Measurements from ENCODE around the gene EFR3B. TPM values are rescaled to one million over a fixed set of nuclear protein-coding genes. Genes with fewer than 3 reads are reported as not detected.

Gene EFR3B
- total RNA-seq, 1 donor from 2014 or later, result 15.4 TPM

DNA sequence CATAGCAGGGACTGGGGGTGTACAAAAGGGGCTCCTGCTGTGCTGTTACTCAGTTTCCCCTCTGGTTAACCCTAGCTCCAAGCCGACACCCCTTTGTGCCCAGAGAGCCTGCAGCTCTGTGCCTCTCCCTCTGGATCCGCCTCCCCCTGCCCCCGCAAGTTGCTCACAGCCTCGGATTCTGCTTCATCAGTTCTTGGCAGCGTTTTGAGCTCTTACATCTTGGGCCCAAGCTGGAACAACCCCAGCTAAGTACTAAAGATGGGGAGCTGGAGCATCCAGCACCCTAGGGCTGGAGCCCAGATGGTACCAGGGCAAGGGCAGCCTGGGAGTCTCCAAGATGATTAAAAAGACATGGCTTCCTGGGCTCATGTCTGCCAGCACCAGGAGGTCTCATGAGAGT, 85.8 kb downstream of the EFR3B start:
- Mint-ChIP-seq H3K9me3 (no peaks in the 10 kb centered on the region), H3K27me3 (ENCODE audit: low read depth) (peaks cover 7% of the 10 kb centered on the region), H3K27ac (no peak overlapping the region), H3K4me3 (no peak overlapping the region), H3K4me1 (peaks cover 11% of the 10 kb centered on the region), H3K36me3 (peaks cover 3% of the 10 kb centered on the region)
- TF ChIP-seq, protein P1, sequence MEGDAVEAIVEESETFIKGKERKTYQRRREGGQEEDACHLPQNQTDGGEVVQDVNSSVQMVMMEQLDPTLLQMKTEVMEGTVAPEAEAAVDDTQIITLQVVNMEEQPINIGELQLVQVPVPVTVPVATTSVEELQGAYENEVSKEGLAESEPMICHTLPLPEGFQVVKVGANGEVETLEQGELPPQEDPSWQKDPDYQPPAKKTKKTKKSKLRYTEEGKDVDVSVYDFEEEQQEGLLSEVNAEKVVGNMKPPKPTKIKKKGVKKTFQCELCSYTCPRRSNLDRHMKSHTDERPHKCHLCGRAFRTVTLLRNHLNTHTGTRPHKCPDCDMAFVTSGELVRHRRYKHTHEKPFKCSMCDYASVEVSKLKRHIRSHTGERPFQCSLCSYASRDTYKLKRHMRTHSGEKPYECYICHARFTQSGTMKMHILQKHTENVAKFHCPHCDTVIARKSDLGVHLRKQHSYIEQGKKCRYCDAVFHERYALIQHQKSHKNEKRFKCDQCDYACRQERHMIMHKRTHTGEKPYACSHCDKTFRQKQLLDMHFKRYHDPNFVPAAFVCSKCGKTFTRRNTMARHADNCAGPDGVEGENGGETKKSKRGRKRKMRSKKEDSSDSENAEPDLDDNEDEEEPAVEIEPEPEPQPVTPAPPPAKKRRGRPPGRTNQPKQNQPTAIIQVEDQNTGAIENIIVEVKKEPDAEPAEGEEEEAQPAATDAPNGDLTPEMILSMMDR (IDR thresholded peaks at IDR 0.05; ENCODE audit: unreplicated experiment), result no peak
- no peak for DNase-seq (ENCODE audit: low spot score in 2 of 2, unreplicated experiment in 2 of 2)

- Mint-ChIP-seq H3K9me3 (no peaks in the 10 kb centered on the region), H3K36me3 (peaks cover 3% of the 10 kb centered on the region), H3K4me3 (no peak overlapping the region), H3K27me3 (ENCODE audit: low read depth) (peaks cover 7% of the 10 kb centered on the region), H3K4me1 (peaks cover 19% of the 10 kb centered on the region), H3K27ac (no peak overlapping the region)
- TF ChIP-seq, protein P1 (IDR thresholded peaks at IDR 0.05; ENCODE audit: unreplicated experiment), result no peak
- no peak for DNase-seq (ENCODE audit: low spot score in 2 of 2, unreplicated experiment in 2 of 2)
These were observed 88.1 kb downstream of the EFR3B start for GRCh38 chr2:25129901-25130520.

DNA sequence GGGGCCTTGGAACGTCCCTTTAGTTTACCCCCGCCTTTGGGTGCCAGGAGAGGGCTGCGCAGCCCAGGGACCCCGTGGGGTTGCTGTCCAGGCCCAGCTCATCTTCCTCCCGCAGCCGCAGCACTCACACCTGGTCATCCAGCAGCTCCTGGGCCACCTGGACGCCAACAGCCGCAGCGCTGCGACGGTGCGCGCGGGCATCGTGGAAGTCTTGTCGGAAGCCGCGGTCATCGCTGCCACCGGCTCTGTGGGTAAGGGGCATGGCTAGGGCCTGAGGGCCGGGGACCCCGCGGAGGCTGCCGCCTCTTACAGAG, 89.3 kb downstream of the EFR3B start:
- DNase-seq (ENCODE audit: low spot score in 2 of 2, unreplicated experiment in 2 of 2), result no peak
- Mint-ChIP-seq H3K27ac (no peak overlapping the region), H3K36me3 (peaks cover 8% of the 10 kb centered on the region), H3K4me3 (peak overlapping the region; percentile 60), H3K27me3 (ENCODE audit: low read depth) (peaks cover 7% of the 10 kb centered on the region), H3K4me1 (peaks cover 19% of the 10 kb centered on the region), H3K9me3 (no peaks in the 10 kb centered on the region)
- TF ChIP-seq, protein P1 (IDR thresholded peaks at IDR 0.05; ENCODE audit: unreplicated experiment), result no peak

DNA sequence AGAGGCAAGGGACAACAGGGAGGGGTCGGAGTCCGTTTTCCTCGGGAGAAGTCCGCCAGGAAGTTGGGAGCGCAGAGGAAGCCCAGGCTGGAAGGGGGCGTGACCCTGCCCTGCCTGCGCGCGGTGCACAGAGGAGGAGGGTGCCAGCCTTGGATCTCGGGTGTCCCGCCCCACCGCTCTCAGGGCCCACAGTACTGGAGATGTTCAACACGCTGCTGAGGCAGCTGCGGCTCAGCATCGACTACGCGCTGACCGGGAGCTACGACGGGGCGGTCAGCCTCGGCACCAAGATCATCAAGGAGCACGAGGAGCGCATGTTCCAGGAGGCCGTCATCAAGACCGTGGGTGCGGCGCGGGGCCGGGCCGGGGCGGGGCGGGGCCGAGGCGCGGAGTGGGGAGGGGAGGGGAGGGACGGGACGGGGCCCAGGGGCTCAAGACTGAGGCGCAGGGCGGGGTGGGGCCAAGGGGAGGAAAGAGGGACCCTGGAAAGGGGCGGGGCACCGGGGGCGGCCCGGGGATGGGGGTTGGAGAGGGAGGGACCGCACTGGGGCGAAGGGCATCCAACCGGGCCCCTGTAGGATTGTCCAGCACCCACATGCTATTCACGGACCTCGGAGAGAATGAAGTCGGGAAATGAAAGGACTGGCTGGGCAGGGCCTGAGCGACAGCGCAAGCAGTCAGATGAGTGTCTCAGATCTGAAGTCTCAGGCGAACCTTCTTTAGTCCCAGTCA, 89.9 kb downstream of the EFR3B start:
- no peaks in the 10 kb centered on the region for H3K9me3 Mint-ChIP-seq
- H3K4me3 Mint-ChIP-seq, result peak overlapping the region; percentile 60
- TF ChIP-seq, protein P1 (IDR thresholded peaks at IDR 0.05; ENCODE audit: unreplicated experiment), result no peak
- peaks cover 7% of the 10 kb centered on the region for H3K27me3 Mint-ChIP-seq (ENCODE audit: low read depth)
- peak overlapping the region; percentile 87 for H3K27ac Mint-ChIP-seq
- DNase-seq (ENCODE audit: low spot score in 2 of 2, unreplicated experiment in 2 of 2), result peak in 1 of 2 experiments; percentile 42
- peaks cover 19% of the 10 kb centered on the region for H3K4me1 Mint-ChIP-seq
- peaks cover 8% of the 10 kb centered on the region for H3K36me3 Mint-ChIP-seq

DNA sequence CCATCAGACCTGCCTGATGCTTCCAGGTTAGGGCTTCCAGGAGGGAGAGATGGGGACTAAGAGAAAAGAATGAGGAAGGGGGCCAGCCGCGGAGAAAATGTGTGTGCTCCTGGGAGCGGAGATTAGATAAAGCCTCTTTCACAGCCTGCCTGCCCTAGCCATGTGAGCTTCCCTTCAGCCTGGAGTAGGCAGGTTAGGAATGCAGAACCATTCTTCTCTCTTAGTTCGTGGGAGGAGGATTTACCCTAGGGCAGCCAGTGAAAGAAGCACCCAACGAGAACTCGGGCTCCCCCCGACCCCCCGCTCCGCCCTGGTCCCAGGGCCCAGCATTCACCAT, 90.4 kb downstream of the EFR3B start:
- no peaks in the 10 kb centered on the region for H3K9me3 Mint-ChIP-seq
- H3K27me3 Mint-ChIP-seq (ENCODE audit: low read depth), result peaks cover 7% of the 10 kb centered on the region
- peaks cover 19% of the 10 kb centered on the region for H3K4me1 Mint-ChIP-seq
- H3K4me3 Mint-ChIP-seq, result peak overlapping the region; percentile 47
- TF ChIP-seq, protein P1 (IDR thresholded peaks at IDR 0.05; ENCODE audit: unreplicated experiment), result no peak
- DNase-seq (ENCODE audit: low spot score in 2 of 2, unreplicated experiment in 2 of 2), result no peak
- peaks cover 8% of the 10 kb centered on the region for H3K36me3 Mint-ChIP-seq
- peak overlapping the region; percentile 87 for H3K27ac Mint-ChIP-seq

Data from mesothelial cell of epicardium (in vitro differentiated cells).